Activated CD8-positive, alpha-beta memory T cell treated with anti-CD3 and anti-CD28 coated beads, Interleukin-2, amount 50 U/mL, for 24 hours (primary cell): ENCODE measurements around the gene TLE6.
"Not testable (repeated sequence)": the region's sequence is repeated elsewhere in the genome, so short reads cannot be mapped to it uniquely, and the experiment has no call there.

Source experiments
- DNase-seq: peaks from one replicate; pipeline ENCODE4 v3.0.0-alpha.2; 2020; ENCODE audit errors: extremely low read depth

The TLE6 gene

GRCh38 chr19:2974342-2975041 is 2.9 kb upstream of the TLE6 start:
- DNase-seq: no peak

- no peak for DNase-seq
Observed at GRCh38 chr19:2976609-2977000, 759 bp upstream of the TLE6 start.

- DNase-seq: no peak
Observed at GRCh38 chr19:2977746-2978138, 378 bp downstream of the TLE6 start.

- DNase-seq: no peak
Observed at GRCh38 chr19:2978166-2978767, 903 bp downstream of the TLE6 start.

- DNase-seq: no peak
Observed at GRCh38 chr19:2978772-2979171, 1.4 kb downstream of the TLE6 start.

GRCh38 chr19:2981898-2982297 is 4.5 kb downstream of the TLE6 start:
- no peak for DNase-seq

GRCh38 chr19:2982561-2982960 is 5.2 kb downstream of the TLE6 start:
- no peak for DNase-seq

GRCh38 chr19:2982983-2983350 is 5.6 kb downstream of the TLE6 start:
- DNase-seq: no peak

GRCh38 chr19:2983351-2984214 is 6.2 kb downstream of the TLE6 start:
- DNase-seq: no peak

GRCh38 chr19:2984215-2984528 is 6.8 kb downstream of the TLE6 start:
- DNase-seq: no peak

- no peak for DNase-seq
Observed at GRCh38 chr19:2986951-2987524, 9.7 kb downstream of the TLE6 start.

GRCh38 chr19:2987797-2988196 is 10.4 kb downstream of the TLE6 start:
- no peak for DNase-seq

- no peak for DNase-seq
Observed at GRCh38 chr19:2988568-2988967, 11.2 kb downstream of the TLE6 start.

GRCh38 chr19:2989236-2989946 is 12.0 kb downstream of the TLE6 start:
- no peak for DNase-seq

- DNase-seq: not testable (repeated sequence)
Observed at GRCh38 chr19:2992333-2992732, 15.0 kb downstream of the TLE6 start.

- no peak for DNase-seq
Observed at GRCh38 chr19:2992958-2993357, 15.6 kb downstream of the TLE6 start.

GRCh38 chr19:2993579-2993978 is 16.2 kb downstream of the TLE6 start:
- no peak for DNase-seq

- no peak for DNase-seq
Observed at GRCh38 chr19:2994588-2995131, 17.3 kb downstream of the TLE6 start.

- no peak for DNase-seq
Observed at GRCh38 chr19:2997720-2998119, 20.4 kb downstream of the TLE6 start.

GRCh38 chr19:2998642-2999041 is 21.3 kb downstream of the TLE6 start:
- DNase-seq: no peak

GRCh38 chr19:3001235-3001800 is 24.0 kb downstream of the TLE6 start:
- DNase-seq: no peak
